BE2C (cell line): ENCODE results near the gene MAN2A1.
"Not testable (repeated sequence)": the region's sequence is repeated elsewhere in the genome, so short reads cannot be mapped to it uniquely, and the experiment has no call there.

Experiments used
- DNase-seq: peaks from one replicate; pipeline ENCODE4 v3.0.0-alpha.2; 2020
- H3K27me3 ChIP-seq: fragments of 250-450 bp; sonication (Bioruptor Pico); 2 replicates; pipeline ENCODE4 v1.5.1; 2020; ENCODE audit warnings: mild to moderate bottlenecking
- H3K36me3 ChIP-seq: fragments of 250-450 bp; sonication (Bioruptor Pico); 2 replicates; pipeline ENCODE4 v1.5.1; 2020; ENCODE audit warnings: mild to moderate bottlenecking
- H3K4me1 ChIP-seq: fragments of 250-450 bp; sonication (Bioruptor Pico); 2 replicates; pipeline ENCODE4 v1.5.1; 2020
- H3K4me3 ChIP-seq: 2 replicates; pipeline ENCODE4 v1.5.1; 2011; ENCODE audit warnings: low read depth, low read length
- H3K9me3 ChIP-seq: fragments of 250-450 bp; sonication (Bioruptor Pico); 2 replicates; pipeline ENCODE4 v1.5.1; 2020
- TF ChIP-seq, protein P1 (sequence below): IDR thresholded peaks from 2 replicates; pipeline ENCODE4 v1.5.1; 2012; ENCODE audit warnings: mild to moderate bottlenecking, low read depth, low read length

Gene MAN2A1

DNA sequence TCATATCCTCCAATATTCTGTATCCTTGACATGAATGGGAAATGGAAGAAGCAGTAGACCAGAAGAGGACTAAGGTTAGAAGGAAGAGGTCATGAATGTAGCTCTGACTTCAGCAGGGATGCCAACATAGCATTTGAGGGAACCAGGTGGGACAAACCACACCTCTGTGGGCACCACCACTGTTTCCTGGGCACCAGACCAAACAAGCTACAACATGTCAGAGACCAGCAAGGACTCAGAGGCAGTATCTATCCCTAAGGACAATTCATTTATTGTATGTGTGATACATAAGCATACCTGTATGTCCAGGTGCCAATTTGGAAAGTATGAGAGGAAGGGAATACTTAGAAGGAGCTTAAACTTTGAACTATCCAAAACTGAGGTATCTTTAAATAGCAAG is 192.8 kb downstream of the MAN2A1 start:
- no peak for DNase-seq
- Histone ChIP-seq H3K27me3 (no peaks in the 10 kb centered on the region), H3K4me3 (no peak overlapping the region), H3K4me1 (no peaks in the 10 kb centered on the region), H3K36me3 (no peaks in the 10 kb centered on the region), H3K9me3 (no peaks in the 10 kb centered on the region)
- TF ChIP-seq, protein P1, sequence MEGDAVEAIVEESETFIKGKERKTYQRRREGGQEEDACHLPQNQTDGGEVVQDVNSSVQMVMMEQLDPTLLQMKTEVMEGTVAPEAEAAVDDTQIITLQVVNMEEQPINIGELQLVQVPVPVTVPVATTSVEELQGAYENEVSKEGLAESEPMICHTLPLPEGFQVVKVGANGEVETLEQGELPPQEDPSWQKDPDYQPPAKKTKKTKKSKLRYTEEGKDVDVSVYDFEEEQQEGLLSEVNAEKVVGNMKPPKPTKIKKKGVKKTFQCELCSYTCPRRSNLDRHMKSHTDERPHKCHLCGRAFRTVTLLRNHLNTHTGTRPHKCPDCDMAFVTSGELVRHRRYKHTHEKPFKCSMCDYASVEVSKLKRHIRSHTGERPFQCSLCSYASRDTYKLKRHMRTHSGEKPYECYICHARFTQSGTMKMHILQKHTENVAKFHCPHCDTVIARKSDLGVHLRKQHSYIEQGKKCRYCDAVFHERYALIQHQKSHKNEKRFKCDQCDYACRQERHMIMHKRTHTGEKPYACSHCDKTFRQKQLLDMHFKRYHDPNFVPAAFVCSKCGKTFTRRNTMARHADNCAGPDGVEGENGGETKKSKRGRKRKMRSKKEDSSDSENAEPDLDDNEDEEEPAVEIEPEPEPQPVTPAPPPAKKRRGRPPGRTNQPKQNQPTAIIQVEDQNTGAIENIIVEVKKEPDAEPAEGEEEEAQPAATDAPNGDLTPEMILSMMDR: no peak

DNA sequence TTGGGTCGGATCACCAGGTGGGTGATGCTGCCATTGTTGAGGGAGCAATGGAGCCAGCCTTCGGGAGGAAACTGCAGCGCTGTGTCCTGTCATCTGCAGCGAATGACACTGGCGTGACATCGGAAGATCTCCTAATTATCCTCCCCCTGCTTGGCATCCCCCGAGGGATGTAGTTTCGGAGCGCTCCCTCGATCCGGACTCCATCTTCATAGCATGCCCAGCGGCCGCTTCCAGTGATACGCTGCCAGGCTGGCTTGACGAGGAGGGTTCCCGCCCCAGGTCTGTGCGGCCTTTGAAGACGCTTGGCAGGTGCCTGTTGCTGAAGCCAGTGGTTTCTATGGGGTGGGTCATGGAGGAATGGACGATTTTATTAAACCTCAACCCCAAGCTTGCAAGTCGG is 194.9 kb downstream of the MAN2A1 start:
- DNase-seq: no peak
- Histone ChIP-seq H3K36me3 (no peaks in the 10 kb centered on the region), H3K27me3 (no peaks in the 10 kb centered on the region), H3K4me3 (no peak overlapping the region), H3K9me3 (no peaks in the 10 kb centered on the region), H3K4me1 (no peaks in the 10 kb centered on the region)
- TF ChIP-seq, protein P1: no peak

DNA sequence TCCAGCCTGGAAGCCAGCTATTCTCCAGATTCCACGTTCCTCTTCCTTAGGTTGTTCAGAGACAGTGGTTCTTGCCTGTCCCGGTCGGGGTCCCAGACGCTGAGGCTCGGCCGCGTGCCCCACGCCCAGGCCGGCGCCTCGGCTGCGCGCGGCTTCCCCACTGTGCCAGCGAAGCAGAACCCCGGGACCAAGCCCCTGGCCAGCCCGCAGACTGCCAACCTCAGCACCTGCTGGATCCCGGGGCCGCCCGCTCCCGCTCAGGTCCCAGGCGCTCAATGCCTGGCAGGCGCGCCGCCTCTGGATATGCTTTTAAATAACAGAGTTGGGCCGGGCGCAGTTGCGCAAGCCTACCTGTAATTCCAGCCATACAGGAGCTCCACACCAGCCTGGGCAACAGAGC is 195.5 kb downstream of the MAN2A1 start:
- no peaks in the 10 kb centered on the region for H3K27me3 ChIP-seq
- TF ChIP-seq, protein P1: no peak
- H3K4me1 ChIP-seq: no peaks in the 10 kb centered on the region
- H3K4me3 ChIP-seq: no peak overlapping the region
- no peak for DNase-seq
- no peaks in the 10 kb centered on the region for H3K36me3 ChIP-seq
- no peaks in the 10 kb centered on the region for H3K9me3 ChIP-seq

DNA sequence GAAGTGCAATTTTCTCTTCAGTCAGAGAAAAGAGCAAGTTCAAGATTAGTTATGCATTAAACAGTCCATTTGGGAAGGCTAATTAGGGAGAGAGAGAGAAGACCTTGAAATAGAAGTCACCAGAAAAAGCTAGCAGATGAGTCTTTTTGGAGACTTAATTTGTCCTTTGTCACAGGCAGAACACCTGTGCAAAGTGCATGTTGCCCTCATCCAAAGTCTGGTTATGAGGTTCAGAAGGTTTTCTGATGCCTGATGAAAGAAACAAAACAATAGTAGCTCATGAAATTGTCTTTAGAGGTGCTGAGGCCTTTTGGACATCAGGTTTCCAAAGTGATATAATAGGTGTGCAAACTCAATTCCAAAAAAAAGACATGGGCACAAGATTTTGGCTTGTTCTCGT is 199.3 kb downstream of the MAN2A1 start:
- Histone ChIP-seq H3K27me3 (no peaks in the 10 kb centered on the region), H3K36me3 (no peaks in the 10 kb centered on the region), H3K4me3 (no peak overlapping the region), H3K4me1 (no peaks in the 10 kb centered on the region), H3K9me3 (no peaks in the 10 kb centered on the region)
- TF ChIP-seq, protein P1: no peak
- no peak for DNase-seq

DNA sequence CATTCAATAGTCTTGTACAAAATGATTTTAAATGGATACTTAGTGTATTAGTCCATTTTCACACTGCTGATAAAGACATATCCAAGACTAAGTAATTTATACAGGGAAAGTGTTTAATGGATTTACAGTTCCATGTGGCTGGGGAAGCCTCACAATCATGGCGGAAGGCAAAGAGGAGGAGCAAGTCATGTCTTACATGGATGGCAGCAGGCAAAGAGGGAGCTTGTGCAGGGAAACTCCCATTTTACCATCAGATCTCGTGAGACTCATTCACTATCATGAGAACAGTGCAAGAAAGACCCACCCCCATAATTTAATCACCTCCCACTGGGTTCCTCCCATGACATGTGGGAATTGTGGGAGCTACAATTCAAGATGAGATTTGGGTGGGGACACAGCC is 203.5 kb downstream of the MAN2A1 start:
- H3K27me3 ChIP-seq, DNase-seq, H3K9me3 ChIP-seq, H3K4me1 ChIP-seq, H3K36me3 ChIP-seq, H3K4me3 ChIP-seq: not testable (repeated sequence)

DNA sequence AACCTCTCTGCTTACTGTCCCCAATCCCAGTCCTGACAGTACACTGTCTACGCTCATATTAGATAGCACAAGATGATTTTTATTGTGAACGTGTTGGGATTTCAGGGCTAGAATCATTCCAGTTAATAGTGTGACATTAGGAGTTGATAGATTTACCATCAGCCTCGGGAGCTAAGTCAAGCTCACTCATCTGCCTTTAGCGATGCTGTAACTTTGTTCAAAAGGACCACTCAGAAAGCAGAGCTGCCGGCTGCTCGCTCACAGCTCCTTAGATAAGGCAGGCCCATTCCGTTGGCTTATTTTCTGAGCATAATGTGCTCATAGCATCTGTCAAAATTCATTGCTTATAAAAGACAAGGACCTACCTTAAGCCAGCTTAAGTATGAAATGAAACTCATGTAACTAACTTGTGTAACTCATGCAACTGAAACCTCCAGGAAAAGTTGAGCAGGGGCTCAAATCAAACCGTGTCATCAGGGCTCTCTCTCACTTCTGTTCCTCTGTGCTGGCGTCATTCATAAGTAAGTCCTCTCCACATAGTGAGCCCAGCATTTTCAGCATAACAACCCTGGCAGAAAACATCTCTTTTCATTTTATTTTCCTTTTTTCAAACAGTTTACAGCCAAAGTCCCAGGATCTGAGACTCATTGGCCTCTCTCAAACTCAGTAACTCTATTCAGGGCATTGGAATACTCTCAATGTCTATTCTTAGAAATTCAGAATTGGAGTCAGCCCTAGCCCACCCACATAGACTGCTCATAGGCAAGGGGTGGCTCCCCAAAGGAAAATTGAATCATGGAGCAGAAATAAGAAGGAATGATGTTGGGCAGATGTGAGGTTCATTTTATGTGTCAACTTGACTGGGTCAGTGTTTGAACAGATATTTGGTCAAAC is 208.8 kb downstream of the MAN2A1 start:
- no peaks in the 10 kb centered on the region for H3K4me1 ChIP-seq

More for the DNA sequence above, 208.8 kb downstream of the MAN2A1 start:
- H3K4me3 ChIP-seq: no peak overlapping the region
- H3K27me3 ChIP-seq: no peaks in the 10 kb centered on the region
- H3K9me3 ChIP-seq: no peaks in the 10 kb centered on the region
- TF ChIP-seq, protein P1: no peak
- no peak for DNase-seq
- H3K36me3 ChIP-seq: no peaks in the 10 kb centered on the region
